ENCODE data around the gene CBLC.
A peak's percentile ranks its signal among the peaks of the same experiment; 100 is the strongest.

- TF ChIP-seq POLR2AphosphoS5 (IDR thresholded peaks at IDR 0.05) (peak in 1 of 2 donors; percentile 56), EP300 (IDR thresholded peaks at IDR 0.05) (no peak)
- TF ChIP-seq, protein P1, sequence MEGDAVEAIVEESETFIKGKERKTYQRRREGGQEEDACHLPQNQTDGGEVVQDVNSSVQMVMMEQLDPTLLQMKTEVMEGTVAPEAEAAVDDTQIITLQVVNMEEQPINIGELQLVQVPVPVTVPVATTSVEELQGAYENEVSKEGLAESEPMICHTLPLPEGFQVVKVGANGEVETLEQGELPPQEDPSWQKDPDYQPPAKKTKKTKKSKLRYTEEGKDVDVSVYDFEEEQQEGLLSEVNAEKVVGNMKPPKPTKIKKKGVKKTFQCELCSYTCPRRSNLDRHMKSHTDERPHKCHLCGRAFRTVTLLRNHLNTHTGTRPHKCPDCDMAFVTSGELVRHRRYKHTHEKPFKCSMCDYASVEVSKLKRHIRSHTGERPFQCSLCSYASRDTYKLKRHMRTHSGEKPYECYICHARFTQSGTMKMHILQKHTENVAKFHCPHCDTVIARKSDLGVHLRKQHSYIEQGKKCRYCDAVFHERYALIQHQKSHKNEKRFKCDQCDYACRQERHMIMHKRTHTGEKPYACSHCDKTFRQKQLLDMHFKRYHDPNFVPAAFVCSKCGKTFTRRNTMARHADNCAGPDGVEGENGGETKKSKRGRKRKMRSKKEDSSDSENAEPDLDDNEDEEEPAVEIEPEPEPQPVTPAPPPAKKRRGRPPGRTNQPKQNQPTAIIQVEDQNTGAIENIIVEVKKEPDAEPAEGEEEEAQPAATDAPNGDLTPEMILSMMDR (IDR thresholded peaks at IDR 0.05) = peak; percentile 70 to 93 (median 85)
Observed at GRCh38 chr19:44770550-44771257, 7.0 kb upstream of the CBLC start.

Measured in upper lobe of left lung (tissue), 4 donors.